Bronchial epithelial cell (primary cell): ENCODE data around the gene CXCL1. TPM values are rescaled to one million over a fixed set of nuclear protein-coding genes. Genes with fewer than 3 reads are reported as not detected.

Experiments used
- DNase-seq: peaks from one replicate; pipeline ENCODE4 v3.0.0-alpha.2; 2010; ENCODE audit warnings: low read depth
- FAIRE-seq: peaks from 2 replicates; lab custom pipeline; 2011; peaks lifted over from hg19 to GRCh38; lab: Jason Lieb, UNC
- H3K27me3 ChIP-seq: 2 replicates; pipeline ENCODE4 v1.5.1; 2011; ENCODE audit warnings: low read length; ENCODE audit not compliant: control insufficient read depth, insufficient read depth
- H3K36me3 ChIP-seq: 2 replicates; pipeline ENCODE4 v1.5.1; 2011; ENCODE audit warnings: low read length; ENCODE audit not compliant: control insufficient read depth, insufficient read depth
- H3K4me3 ChIP-seq: 2 replicates; pipeline ENCODE4 v1.5.1; 2011; ENCODE audit warnings: mild to moderate bottlenecking, low read depth, low read length, control low read depth
- CTCF ChIP-seq: IDR thresholded peaks from 2 replicates; pipeline ENCODE4 v1.5.1; 2011; ENCODE audit warnings: mild to moderate bottlenecking, moderate library complexity, low read length, control low read depth, inconsistent platforms; ENCODE audit not compliant: insufficient read depth, severe bottlenecking
- total RNA-seq: library from RNA; depleted of rRNA; stranded (reverse); fragments of >200 nt; gene quantifications from 2 replicates; pipeline ENCODE4 v1.2.1, GENCODE V29; 2014

The CXCL1 gene
- total RNA-seq, 1 donor from 2014 or later, result 4.2 TPM

GRCh38 chr4:73828956-73829355, 40.2 kb upstream of the CXCL1 start:
- no peaks in the 10 kb centered on the region for H3K36me3 ChIP-seq
- FAIRE-seq (no peak), DNase-seq (peak; percentile 53)
- H3K4me3 ChIP-seq, result no peak overlapping the region
- TF ChIP-seq CTCF, result no peak
- H3K27me3 ChIP-seq, result no peaks in the 10 kb centered on the region

- FAIRE-seq (no peak), DNase-seq (no peak)
- no peak for TF ChIP-seq CTCF
- H3K4me3 ChIP-seq, result no peak overlapping the region
- H3K36me3 ChIP-seq, result no peaks in the 10 kb centered on the region
- H3K27me3 ChIP-seq, result no peaks in the 10 kb centered on the region
These were observed 37.6 kb upstream of the CXCL1 start for GRCh38 chr4:73831569-73831968.

- TF ChIP-seq CTCF, result no peak
- H3K4me3 ChIP-seq, result no peak overlapping the region
- FAIRE-seq (no peak), DNase-seq (peak; percentile 43)
- H3K36me3 ChIP-seq, result no peaks in the 10 kb centered on the region
- no peaks in the 10 kb centered on the region for H3K27me3 ChIP-seq
These were observed 36.4 kb upstream of the CXCL1 start for GRCh38 chr4:73832651-73833237.

GRCh38 chr4:73836373-73837279, 32.6 kb upstream of the CXCL1 start, which contains the start of gene CXCL6:
TSS of gene CXCL6 (plus strand) at chr4:73836678. CDS start at chr4:73836751, 73 bp downstream.
- TF ChIP-seq CTCF, result no peak
- H3K36me3 ChIP-seq, result no peaks in the 10 kb centered on the region
- no peak for DNase-seq
- H3K4me3 ChIP-seq, result peak within 1 kb of the TSS; percentile 34
- peak; percentile 36 for FAIRE-seq
- no peaks in the 10 kb centered on the region for H3K27me3 ChIP-seq

- no peaks in the 10 kb centered on the region for H3K36me3 ChIP-seq
- DNase-seq (no peak), FAIRE-seq (no peak)
- H3K4me3 ChIP-seq, result no peak overlapping the region
- no peak for TF ChIP-seq CTCF
- H3K27me3 ChIP-seq, result no peaks in the 10 kb centered on the region
These were observed 30.1 kb upstream of the CXCL1 start for GRCh38 chr4:73839071-73839470.
